Neuronal stem cell (in vitro differentiated cells): ENCODE measurements around the gene MED16.

Experiments used
- DNase-seq: peaks from one replicate; pipeline ENCODE4 v3.0.0-alpha.2; 2013; ENCODE audit warnings: low spot score
- H2AFZ ChIP-seq: one replicate; pipeline ENCODE4 v1.6.1; 2013; ENCODE audit warnings: mild to moderate bottlenecking, low read length, inconsistent platforms
- H2AK5ac ChIP-seq: 2 replicates; pipeline ENCODE4 v1.6.1; 2013; ENCODE audit warnings: low read depth, mild to moderate bottlenecking, inconsistent platforms, low read length, moderate library complexity, mixed read lengths
- H2BK120ac ChIP-seq: 2 replicates; pipeline ENCODE4 v1.6.1; 2013; ENCODE audit warnings: low read depth, mild to moderate bottlenecking, inconsistent platforms, low read length, moderate library complexity, mixed read lengths
- H2BK12ac ChIP-seq: one replicate; pipeline ENCODE4 v1.6.1; 2013; ENCODE audit warnings: low read length, inconsistent platforms
- H2BK15ac ChIP-seq: 2 replicates; pipeline ENCODE4 v1.6.1; 2013; ENCODE audit warnings: mild to moderate bottlenecking, low read length, inconsistent platforms, mixed read lengths
- H2BK5ac ChIP-seq: one replicate; pipeline ENCODE4 v1.6.1; 2013; ENCODE audit warnings: inconsistent platforms, mild to moderate bottlenecking, low read length, moderate library complexity
- H3K14ac ChIP-seq: one replicate; pipeline ENCODE4 v1.6.1; 2013; ENCODE audit warnings: low read length, inconsistent platforms
- H3K18ac ChIP-seq: 2 replicates; pipeline ENCODE4 v1.6.1; 2013; ENCODE audit warnings: low read length, inconsistent platforms
- H3K23ac ChIP-seq: 2 replicates; pipeline ENCODE4 v1.6.1; 2013; ENCODE audit warnings: low read depth, mild to moderate bottlenecking, mixed read lengths, low read length, inconsistent platforms; ENCODE audit not compliant: poor library complexity
- H3K27ac ChIP-seq: replicated peaks from 3 replicates; pipeline ENCODE4 v1.5.1; 2013; ENCODE audit warnings: low read length, inconsistent platforms
- H3K27me3 ChIP-seq, 3 experiments: 2 replicates each; pipeline ENCODE4 v1.6.1; 2013; ENCODE audit warnings: low read length in 3 of 3, mild to moderate bottlenecking in 2 of 3, inconsistent platforms in 1 of 3, low read depth in 1 of 3, mixed read lengths in 1 of 3, moderate library complexity in 1 of 3; ENCODE audit not compliant: control insufficient read depth in 3 of 3, insufficient read depth in 3 of 3
- H3K36me3 ChIP-seq, 2 donors: replicated peaks in 1 of 2; 2 replicates each; pipeline ENCODE4 v1.6.1; 2013; ENCODE audit warnings: low read length in 2 of 2; ENCODE audit not compliant: control insufficient read depth in 2 of 2, insufficient read depth in 2 of 2
- H3K4ac ChIP-seq: 2 replicates; pipeline ENCODE4 v1.6.1; 2013; ENCODE audit warnings: inconsistent platforms, mild to moderate bottlenecking, low read length, moderate library complexity
- H3K4me1 ChIP-seq, 2 donors: 1 replicate in 1 of 2; 2 replicates in 1 of 2; pipeline ENCODE4 v1.6.1; 2013; ENCODE audit warnings: low read length in 2 of 2, low read depth in 1 of 2; ENCODE audit not compliant: control insufficient read depth in 2 of 2, insufficient read depth in 1 of 2
- H3K4me2 ChIP-seq: one replicate; pipeline ENCODE4 v1.6.1; 2013; ENCODE audit warnings: mild to moderate bottlenecking, low read length, inconsistent platforms; ENCODE audit not compliant: insufficient read depth, poor library complexity, severe bottlenecking
- H3K4me3 ChIP-seq, 2 donors: 2 replicates each; pipeline ENCODE4 v1.5.1; 2013; ENCODE audit warnings: low read length in 2 of 2, mild to moderate bottlenecking in 2 of 2, inconsistent platforms in 1 of 2, moderate library complexity in 1 of 2
- H3K79me1 ChIP-seq: one replicate; pipeline ENCODE4 v1.6.1; 2013; ENCODE audit warnings: low read depth, mild to moderate bottlenecking, inconsistent platforms, low read length, moderate library complexity
- H3K9ac ChIP-seq: one replicate; pipeline ENCODE4 v1.6.1; 2013; ENCODE audit warnings: mild to moderate bottlenecking, low read depth, low read length, inconsistent platforms; ENCODE audit not compliant: poor library complexity
- H3K9me3 ChIP-seq, 2 donors: replicated peaks in 1 of 2; 2 replicates each; pipeline versions ENCODE3 to v1.6.1; 2013; ENCODE audit warnings: low read length in 2 of 2, mild to moderate bottlenecking in 2 of 2, inconsistent platforms in 1 of 2, low read depth in 1 of 2, mixed read lengths in 1 of 2, moderate library complexity in 1 of 2; ENCODE audit not compliant: control insufficient read depth in 2 of 2, insufficient read depth in 1 of 2
- H4K8ac ChIP-seq: one replicate; pipeline ENCODE4 v1.6.1; 2013; ENCODE audit warnings: low read depth, mild to moderate bottlenecking, inconsistent platforms, low read length, moderate library complexity
- H4K91ac ChIP-seq: one replicate; pipeline ENCODE4 v1.6.1; 2013; ENCODE audit warnings: low read length, low read depth, mild to moderate bottlenecking, inconsistent platforms; ENCODE audit not compliant: poor library complexity
- WGBS, 2 donors: extraction: QIAGEN DNeasy Blood & Tissue Kit; methylation state at CpG; one replicate each; pipeline ENCODE4 v1.1.7; 2013; ENCODE audit warnings: missing lambda C conversion rate in 2 of 2, mixed read lengths in 1 of 2; ENCODE audit not compliant: insufficient read length in 2 of 2, insufficient replicate concordance in 1 of 2; ENCODE audit errors: extremely low coverage in 2 of 2; 5-methylcytosine and 5-hydroxymethylcytosine counted together

Gene MED16

DNA sequence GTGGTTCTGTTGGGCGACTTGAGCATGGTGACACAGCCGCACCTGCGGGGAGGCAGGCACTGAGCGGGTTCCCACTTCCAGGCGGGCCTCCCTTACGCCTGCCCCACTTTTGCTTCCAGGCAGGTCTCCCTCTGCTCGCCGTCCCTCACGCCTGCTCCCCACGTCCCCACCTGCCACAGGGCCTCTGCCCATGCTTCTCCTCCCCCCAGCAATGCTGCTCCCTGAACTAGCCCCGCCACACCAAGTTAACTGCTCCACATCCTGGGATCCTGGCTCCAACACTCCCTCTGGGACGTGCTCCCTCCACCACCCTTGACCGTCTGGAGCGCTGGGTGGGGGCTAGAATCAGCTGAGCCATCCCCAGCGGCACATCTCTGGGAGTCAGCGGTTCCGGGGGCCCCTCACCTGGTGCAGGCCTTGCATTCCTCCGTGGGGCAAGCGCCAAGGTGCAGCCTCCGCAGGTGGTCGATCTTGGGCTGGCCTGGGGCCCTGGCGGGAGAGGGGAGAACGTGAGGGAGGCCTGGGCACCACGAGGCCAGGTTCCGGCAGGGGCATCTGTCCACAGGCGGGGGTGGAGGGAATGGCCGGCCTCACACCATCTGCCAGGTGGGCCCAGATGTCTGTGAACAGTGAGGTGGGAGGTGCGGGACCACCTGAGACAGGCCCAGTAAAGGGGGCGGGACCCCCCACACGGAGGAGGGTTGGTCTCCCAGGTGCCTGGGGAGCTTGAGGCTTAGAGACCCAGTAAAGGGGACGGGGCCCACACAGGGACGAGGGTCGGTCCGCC lies 24.3 kb downstream of the MED16 start:
- no peak overlapping the region for H2AFZ ChIP-seq
- no peak overlapping the region for H4K91ac ChIP-seq
- DNase-seq, result no peak
- H3K9me3 ChIP-seq, result no peaks in the 10 kb centered on the region
- H3K36me3 ChIP-seq, result peaks cover 26 to 51% of the 10 kb centered on the region in 2 donors
- no peak overlapping the region for H3K14ac ChIP-seq
- H3K4me1 ChIP-seq, result peaks cover 0 to 5% of the 10 kb centered on the region in 2 donors
- no peak overlapping the region for H2BK12ac ChIP-seq
- H3K23ac ChIP-seq, result peak overlapping the region; percentile 91
- no peak overlapping the region for H3K18ac ChIP-seq
- no peak overlapping the region for H2BK120ac ChIP-seq
- H2AK5ac ChIP-seq, result no peak overlapping the region
- H3K4ac ChIP-seq, result no peak overlapping the region
- H3K27ac ChIP-seq, result no peak overlapping the region
- peaks cover 4% of the 10 kb centered on the region for H3K79me1 ChIP-seq
- no peak overlapping the region for H2BK5ac ChIP-seq
- H3K4me2 ChIP-seq, result no peak overlapping the region
- WGBS, 2 donors, result no CpG with 5 or more reads among the region's 34 CpGs
- no peak overlapping the region for H2BK15ac ChIP-seq
- no peak overlapping the region for H3K4me3 ChIP-seq
- no peak overlapping the region for H3K9ac ChIP-seq
- no peaks in the 10 kb centered on the region for H3K27me3 ChIP-seq
- peak overlapping the region; percentile 82 for H4K8ac ChIP-seq

DNA sequence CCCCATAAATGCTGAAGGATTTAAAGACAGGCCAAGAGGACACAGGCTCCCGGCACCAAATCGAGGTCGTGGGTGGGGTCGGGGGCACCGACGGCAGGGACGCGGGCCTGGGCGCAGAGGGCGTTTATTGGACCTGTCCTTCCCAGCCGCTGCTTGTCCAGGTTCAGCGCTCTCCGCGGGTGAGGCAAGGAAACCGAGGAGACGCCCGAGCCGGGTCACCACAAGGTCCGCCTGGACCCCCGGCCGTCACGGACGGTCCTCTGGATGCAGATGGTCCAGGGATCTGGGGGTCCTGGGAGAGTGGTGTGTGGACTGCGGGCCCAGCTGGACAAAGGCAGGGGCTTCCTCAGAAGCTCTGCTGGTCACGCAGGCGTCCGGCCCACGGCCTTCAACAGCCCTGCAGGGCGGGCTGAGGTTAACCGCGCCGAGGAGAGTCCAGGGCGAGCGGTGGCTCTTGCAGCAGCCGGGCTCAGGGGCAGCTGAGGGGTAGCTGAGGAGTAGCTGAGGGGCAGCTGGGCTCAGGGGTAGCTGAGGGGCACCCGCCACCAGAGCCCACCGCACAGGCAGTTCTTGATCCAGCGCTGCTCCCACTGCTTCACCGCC lies 25.0 kb downstream of the MED16 start:
- no peak overlapping the region for H2BK120ac ChIP-seq
- no peak overlapping the region for H2AK5ac ChIP-seq
- no peak overlapping the region for H3K14ac ChIP-seq
- H2BK15ac ChIP-seq, result no peak overlapping the region
- H3K4ac ChIP-seq, result no peak overlapping the region
- no peak overlapping the region for H3K27ac ChIP-seq
- H3K4me2 ChIP-seq, result no peak overlapping the region
- no peak overlapping the region for H2AFZ ChIP-seq
- H3K9ac ChIP-seq, result no peak overlapping the region
- no peak overlapping the region for H4K8ac ChIP-seq
- no peak overlapping the region for H3K4me3 ChIP-seq
- DNase-seq, result no peak
- H3K23ac ChIP-seq, result peak overlapping the region; percentile 91
- H3K79me1 ChIP-seq, result peaks cover 1% of the 10 kb centered on the region
- whole genome bisulfite sequencing, 2 donors, result no CpG with 5 or more reads among the region's 39 CpGs
- no peak overlapping the region for H2BK12ac ChIP-seq
- H3K36me3 ChIP-seq, result peaks cover 22 to 47% of the 10 kb centered on the region in 2 donors
- peaks cover 0 to 5% of the 10 kb centered on the region in 2 donors for H3K4me1 ChIP-seq
- no peak overlapping the region for H2BK5ac ChIP-seq
- H3K18ac ChIP-seq, result no peak overlapping the region
- H3K9me3 ChIP-seq, result peaks cover 0 to 3% of the 10 kb centered on the region in 2 donors
- H4K91ac ChIP-seq, result no peak overlapping the region
- H3K27me3 ChIP-seq, result peaks cover 0 to 5% (median 2%) of the 10 kb centered on the region in 3 experiments

DNA sequence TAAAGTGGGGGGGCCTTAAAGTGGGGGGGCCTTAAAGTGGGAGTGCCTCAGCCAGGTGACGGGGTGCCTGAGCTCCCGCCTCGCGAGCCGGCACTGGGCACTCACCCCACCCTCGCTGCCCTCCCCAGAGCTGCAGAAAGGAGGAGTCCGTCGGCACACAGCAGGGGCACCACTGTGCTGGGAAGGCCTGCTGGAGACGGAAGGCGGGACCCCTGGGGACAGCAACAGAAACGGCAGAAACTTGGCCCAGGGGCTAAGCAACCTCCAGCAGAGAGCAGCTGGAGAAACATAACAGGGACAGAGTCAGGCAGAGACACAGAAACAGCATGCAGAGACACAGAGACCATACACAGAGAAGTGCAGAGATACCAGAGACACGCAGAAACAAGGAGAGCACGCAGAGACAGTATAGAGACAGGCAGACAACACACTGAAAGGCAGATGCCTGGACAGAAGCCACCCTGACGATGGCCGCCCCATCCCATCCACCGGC lies 25.6 kb downstream of the MED16 start:
- Histone ChIP-seq H2BK15ac (no peak overlapping the region), H3K14ac (no peak overlapping the region), H4K91ac (no peak overlapping the region), H3K23ac (no peak overlapping the region), H2BK5ac (no peak overlapping the region), H3K4me3 (no peak overlapping the region), H2BK12ac (no peak overlapping the region), H2AK5ac (no peak overlapping the region), H3K79me1 (peaks cover 1% of the 10 kb centered on the region), H3K9ac (peak overlapping the region; percentile 77), H3K18ac (peak overlapping the region; percentile 67), H3K4me1 (peaks cover 0 to 5% of the 10 kb centered on the region in 2 donors), H3K4me2 (no peak overlapping the region), H2AFZ (no peak overlapping the region), H3K27ac (no peak overlapping the region), H3K27me3 (peaks cover 0 to 10% (median 4%) of the 10 kb centered on the region in 3 experiments), H3K9me3 (peaks cover 0 to 5% of the 10 kb centered on the region in 2 donors), H4K8ac (no peak overlapping the region), H2BK120ac (no peak overlapping the region), H3K36me3 (peaks cover 22 to 47% of the 10 kb centered on the region in 2 donors), H3K4ac (no peak overlapping the region)
- WGBS, 2 donors, result no CpG with 5 or more reads among the region's 16 CpGs
- no peak for DNase-seq

GRCh38 chr19:866769-867300 lies 26.2 kb downstream of the MED16 start:
- Histone ChIP-seq H2BK15ac (no peak overlapping the region), H3K9me3 (peaks cover 0 to 5% of the 10 kb centered on the region in 2 donors), H3K9ac (peak overlapping the region; percentile 77), H3K23ac (no peak overlapping the region), H2BK120ac (no peak overlapping the region), H2BK5ac (no peak overlapping the region), H3K79me1 (peaks cover 1% of the 10 kb centered on the region), H2AFZ (no peak overlapping the region), H3K18ac (peak overlapping the region; percentile 64), H3K4ac (no peak overlapping the region), H3K4me1 (peaks cover 0 to 5% of the 10 kb centered on the region in 2 donors), H3K4me2 (no peak overlapping the region), H2BK12ac (no peak overlapping the region), H3K4me3 (no peak overlapping the region), H4K91ac (no peak overlapping the region), H3K27ac (no peak overlapping the region), H3K36me3 (peaks cover 22 to 43% of the 10 kb centered on the region in 2 donors), H4K8ac (no peak overlapping the region), H3K27me3 (peaks cover 0 to 11% (median 4%) of the 10 kb centered on the region in 3 experiments), H2AK5ac (no peak overlapping the region), H3K14ac (no peak overlapping the region)
- no CpG with 5 or more reads among the region's 38 CpGs for WGBS, 2 donors
- no peak for DNase-seq
